ENCODE results near the gene THAP7.
"Not testable (repeated sequence)": the region's sequence is repeated elsewhere in the genome, so short reads cannot be mapped to it uniquely, and the experiment has no call there.

The THAP7 gene

GRCh38 chr22:21012446-21013407 lies 10.8 kb upstream of the THAP7 start:
- no peak for DNase-seq

DNA sequence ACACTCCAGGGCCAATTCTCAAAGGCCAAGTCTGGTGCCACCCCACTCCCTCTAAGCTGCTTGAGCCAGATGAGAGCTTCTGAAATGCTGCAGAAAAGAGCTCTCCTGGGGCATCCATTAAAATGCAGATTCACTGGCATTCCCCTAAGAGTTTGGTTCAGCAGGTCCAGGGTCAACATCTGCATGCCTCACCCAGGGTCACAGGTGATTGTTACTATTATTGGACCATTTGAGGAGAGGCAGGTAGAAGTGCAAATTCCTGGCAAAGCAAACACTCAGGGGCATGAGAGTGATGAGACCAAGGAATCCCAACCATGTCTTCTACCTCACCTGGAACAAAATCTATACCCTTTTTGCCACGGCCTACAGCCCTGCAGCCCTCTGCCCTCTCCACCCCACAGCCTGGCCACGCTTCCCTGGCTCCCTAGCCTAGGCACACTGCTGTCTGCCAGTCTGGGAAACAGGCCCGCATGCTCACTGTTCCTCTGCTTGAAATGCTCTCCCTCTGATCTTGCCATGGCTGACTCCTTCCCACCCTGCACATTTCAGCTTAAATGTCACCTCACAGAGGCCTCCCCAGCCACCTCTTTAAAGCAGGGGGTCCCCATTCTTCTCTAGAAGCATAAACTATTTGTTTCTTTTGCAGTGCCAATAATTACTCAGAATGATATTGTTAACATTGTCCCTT lies 8.7 kb upstream of the THAP7 start:
- DNase-seq: no peak

- peak in 1 of 5 donors; percentile 26 for DNase-seq
Observed at GRCh38 chr22:21009638-21010425, 7.9 kb upstream of the THAP7 start.

DNA sequence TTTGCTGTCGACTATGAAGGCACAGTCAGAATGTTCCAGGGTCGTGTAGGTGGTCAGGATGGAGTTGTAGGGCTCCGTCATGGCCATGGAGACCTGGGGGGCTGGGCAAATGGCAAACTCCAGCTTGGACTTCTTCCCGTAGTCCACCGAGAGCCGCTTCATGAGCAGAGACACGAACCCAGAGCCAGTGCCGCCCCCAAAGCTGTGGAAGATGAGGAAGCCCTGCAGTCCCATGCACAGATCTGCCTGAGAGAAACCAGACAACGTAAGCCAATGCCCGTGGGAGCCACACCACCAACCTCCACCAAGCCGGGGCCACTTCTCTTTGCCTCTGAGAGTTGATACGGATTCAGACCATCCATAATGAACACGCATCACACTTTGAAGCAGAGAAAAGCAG lies 7.3 kb upstream of the THAP7 start:
- not testable (repeated sequence) for DNase-seq

DNA sequence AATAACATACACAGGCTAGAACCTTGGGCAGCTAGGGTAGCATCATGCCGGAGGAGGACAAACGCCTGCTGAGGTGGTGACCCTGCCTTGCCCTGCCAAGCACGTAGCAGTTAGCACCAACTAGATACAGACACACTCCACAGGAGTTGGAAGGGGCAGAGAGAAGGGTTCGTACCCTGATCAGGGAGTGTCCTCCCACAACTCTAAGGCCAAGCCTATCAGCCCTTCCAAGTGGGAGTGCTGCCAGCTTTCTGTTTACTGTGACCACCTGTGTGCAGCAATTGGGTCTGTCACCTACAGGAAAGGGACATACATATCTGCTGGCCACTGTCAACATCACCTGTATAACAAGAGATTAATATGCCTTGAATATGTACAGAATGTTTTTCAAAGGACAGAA lies 1.9 kb upstream of the THAP7 start:
- DNase-seq: no peak

DNA sequence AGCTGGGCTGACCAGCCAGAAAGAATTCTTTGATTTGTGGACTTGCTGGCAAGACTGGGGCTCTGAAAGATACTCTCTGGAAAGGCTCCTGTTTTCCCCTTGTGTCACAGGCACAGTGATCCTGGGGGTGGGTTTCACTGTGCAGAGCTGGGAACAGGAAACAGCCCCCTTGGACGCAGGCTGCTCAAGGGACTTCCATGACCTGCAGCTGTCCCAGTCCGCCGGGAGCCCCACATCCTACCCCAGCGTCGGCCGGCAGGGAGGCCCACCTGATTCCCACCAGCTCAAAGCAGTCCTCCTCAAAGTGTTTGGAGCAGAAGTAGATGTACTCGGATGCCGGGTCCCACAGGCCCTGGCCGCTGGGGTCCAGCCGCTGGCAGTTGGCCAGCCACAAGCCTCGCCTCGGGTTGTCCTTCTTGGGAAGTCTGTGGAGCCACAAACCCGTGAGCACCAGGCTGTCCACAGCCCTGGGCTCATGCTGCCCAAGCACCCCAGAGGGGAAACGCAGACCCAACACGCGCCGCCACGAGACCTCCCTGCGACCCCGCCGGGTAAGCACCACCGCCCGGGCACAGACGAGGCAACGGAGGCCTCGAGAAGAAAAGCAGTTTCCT lies 824 bp downstream of the THAP7 start:
- DNase-seq: no peak

DNA sequence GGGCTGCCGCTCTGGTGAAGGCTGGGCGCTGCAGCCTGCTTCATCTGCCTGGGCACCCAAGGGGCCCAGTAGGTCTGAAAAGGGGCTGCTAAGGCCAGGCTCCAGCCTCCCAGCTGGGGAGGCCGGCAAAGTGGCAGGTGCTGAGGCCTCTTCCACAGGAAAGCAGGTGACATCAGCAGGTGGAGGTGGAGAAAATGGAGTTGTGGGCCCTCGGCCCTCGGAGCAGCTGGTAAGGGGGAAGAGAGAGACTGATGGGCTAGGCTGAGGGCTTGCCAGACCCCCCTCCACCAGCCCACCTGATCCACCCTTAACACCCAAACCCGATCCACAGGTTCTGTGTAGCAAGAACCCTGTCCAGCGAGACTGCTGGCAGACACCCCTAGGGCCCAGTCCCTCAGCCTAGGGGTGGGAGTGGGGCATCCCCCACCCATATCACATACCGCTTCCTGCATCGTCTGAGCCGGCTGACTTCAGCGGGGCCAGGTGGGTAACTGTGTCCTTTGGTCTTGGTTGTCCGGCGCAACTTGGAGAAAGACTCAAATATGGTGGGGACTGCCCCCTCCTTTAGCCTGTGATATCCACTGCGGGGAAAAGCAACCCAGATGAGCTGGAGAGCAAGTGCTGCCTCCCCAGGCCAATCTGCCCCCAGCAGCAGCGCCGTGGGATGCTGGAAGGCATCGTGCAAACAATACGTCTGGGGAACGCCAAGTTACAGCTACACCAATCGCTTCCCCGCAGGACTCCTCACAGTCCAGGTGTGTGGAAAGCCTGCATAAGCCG lies 1.5 kb downstream of the THAP7 start:
- no peak for DNase-seq

- no peak for DNase-seq
Observed at GRCh38 chr22:20999350-21000206, 2.3 kb downstream of the THAP7 start.

GRCh38 chr22:20998411-20999336 lies 3.2 kb downstream of the THAP7 start:
- no peak for DNase-seq

DNA sequence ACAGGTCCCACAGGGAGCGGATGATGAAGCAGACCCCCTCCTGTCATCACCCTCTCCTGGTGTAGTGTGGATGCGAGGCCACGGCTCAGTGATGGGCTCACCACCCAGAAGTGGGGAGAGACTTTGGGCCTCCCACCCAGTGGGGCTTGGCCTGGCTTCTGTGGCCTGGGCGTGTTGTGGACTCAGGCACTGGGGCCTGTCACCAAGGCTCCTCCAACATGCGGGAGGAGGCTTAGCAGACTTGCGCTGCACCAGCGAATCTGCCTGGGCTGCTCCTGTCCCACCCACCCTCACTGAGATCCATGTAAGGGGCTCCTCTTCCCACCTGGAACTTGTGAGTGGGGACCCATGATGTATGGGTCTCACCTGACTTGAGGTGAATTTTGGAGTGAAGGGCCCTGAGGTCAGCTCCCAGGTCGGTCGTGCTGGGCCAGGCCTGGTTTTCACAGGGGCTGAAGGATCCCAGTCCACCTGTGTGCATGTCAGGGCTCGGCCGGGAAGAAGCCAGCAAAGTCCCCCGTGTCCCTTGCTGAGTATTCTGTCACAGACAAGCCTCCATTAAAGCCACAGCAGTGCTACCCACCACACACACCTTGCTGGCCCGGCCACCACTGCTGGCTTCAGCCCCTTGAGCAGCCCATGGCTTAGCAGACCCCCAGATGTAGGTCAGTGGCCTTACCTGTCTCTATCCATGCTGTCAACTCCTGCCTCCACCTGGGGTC lies 4.2 kb downstream of the THAP7 start:
- DNase-seq: no peak

- no peak for DNase-seq
Observed at GRCh38 chr22:20996598-20997535, 5.1 kb downstream of the THAP7 start.

GRCh38 chr22:20996031-20996410 lies 5.9 kb downstream of the THAP7 start:
- no peak for DNase-seq

GRCh38 chr22:20995329-20996030 lies 6.4 kb downstream of the THAP7 start:
- no peak for DNase-seq

GRCh38 chr22:20994902-20995241 lies 7.0 kb downstream of the THAP7 start:
- no peak for DNase-seq

DNA sequence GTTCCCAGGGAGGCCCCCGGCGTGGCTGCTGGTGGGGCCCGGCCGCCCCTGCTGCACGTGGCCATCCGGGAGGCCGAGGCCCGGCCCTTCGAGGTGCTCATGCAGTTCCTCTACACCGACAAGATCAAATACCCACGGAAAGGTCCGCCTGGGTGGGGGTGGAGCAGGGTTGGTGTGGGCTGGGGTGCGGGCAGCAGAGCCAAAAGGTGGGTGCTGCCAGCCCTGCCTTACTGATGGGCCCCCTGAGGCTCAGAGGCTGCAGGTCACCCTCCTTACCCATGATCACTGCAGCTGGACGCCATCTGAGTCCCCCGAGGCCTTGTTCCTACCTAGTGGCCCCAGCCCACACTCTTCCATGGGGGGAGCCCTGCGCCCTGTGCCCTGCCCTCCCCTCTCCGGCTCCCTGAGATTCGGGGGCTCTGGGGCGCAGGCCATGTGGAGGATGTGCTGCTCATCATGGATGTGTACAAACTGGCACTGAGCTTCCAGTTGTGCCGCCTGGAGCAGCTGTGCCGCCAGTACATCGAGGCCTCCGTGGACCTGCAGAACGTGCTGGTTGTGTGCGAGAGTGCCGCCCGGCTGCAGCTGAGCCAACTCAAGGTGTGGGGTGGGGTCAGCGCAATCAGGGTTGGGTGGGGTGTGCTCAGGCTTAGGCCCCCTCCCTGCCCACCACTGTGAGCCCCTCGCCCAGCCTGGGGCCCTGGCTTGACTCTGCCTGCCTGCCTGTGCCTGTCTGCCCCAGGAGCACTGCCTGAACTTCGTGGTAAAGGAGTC lies 7.6 kb downstream of the THAP7 start:
- no peak for DNase-seq

DNA sequence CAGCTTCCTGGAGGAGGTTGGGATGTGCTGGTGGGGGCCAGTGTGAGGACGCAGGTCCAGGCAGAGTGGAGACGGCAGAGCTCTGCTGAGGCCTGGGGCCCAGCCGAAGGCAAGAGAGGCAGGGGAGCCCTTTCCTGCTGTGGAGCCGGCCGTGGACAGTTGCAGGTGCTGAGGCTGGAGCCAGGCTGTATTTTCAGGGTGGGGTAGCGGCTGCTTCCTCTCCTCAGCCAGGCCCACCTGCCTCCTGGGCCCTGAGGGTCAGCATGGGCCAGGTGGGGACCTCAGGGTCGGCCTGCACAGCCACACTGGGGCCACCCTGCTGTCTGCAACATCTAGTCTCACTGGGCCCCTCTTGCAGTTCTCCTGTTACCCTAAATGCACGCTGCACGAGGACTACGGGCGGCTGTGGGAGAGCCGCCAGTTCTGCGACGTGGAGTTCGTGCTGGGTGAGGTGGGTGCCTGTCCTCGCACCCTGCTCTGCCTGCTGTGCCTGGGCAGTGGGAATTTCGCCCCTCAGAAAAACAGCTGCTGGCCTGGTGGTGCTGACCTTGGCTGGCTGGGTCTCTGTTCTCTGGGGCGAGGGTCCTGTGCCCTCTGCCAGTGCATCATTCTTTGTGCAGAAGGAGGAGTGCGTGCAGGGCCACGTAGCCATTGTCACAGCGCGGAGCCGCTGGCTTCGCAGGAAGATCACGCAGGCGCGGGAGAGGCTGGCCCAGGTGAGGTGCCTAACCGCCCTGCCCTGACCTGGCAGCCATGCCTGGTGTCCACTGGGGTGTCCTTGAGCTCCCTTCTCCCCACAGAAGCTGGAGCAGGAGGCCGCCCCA lies 8.4 kb downstream of the THAP7 start:
- DNase-seq: no peak
